ENCODE measurements around the gene TMEM63B.
"Not testable (repeated sequence)": the region's sequence is repeated elsewhere in the genome, so short reads cannot be mapped to it uniquely, and the experiment has no call there.

Gene TMEM63B

GRCh38 chr6:44127186-44128019 lies at the start of gene TMEM63B, which contains the start of gene MRPL14:
TMEM63B (plus strand) TSS chr6:44127554; CDS start chr6:44134585, 7,031 bp downstream.
MRPL14 (minus strand) TSS chr6:44127452; CDS start chr6:44116611, 10,841 bp downstream.
- DNase-seq = peak; percentile 83

DNA sequence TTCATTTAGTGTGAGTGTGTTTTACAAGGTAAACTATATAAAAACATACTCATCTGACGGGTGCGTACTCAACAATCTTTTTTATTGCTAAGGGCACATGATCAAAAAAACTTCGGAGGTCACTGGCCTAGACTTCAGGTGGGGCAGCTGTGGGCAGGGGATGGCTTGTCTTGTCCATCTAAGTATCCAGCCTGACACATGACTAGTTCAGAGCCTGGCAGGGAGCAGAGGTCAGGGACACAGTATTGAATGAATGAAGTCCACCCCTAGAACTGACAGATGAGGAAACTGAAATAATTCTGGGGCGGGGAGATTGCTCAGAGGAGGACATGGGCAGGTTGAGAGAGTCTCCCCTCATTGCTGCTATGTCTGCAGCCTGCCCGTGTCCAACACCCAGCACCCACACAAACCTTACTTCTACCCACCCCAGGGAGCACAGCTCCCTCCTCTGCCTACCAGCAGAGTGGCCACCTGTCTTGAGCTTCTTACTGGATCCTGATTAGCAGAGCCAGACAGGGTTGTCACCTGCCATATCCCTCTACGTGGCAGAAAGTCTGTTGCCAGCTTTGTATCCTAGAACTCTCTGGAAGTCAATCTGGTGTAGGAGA lies 49.0 kb upstream of the TMEM63B start:
- DNase-seq = no peak

- DNase-seq = peak; percentile 91
Observed at GRCh38 chr6:44078827-44079671, 48.3 kb upstream of the TMEM63B start.

- DNase-seq = no peak
Observed at GRCh38 chr6:44079672-44080071, 47.7 kb upstream of the TMEM63B start.

DNA sequence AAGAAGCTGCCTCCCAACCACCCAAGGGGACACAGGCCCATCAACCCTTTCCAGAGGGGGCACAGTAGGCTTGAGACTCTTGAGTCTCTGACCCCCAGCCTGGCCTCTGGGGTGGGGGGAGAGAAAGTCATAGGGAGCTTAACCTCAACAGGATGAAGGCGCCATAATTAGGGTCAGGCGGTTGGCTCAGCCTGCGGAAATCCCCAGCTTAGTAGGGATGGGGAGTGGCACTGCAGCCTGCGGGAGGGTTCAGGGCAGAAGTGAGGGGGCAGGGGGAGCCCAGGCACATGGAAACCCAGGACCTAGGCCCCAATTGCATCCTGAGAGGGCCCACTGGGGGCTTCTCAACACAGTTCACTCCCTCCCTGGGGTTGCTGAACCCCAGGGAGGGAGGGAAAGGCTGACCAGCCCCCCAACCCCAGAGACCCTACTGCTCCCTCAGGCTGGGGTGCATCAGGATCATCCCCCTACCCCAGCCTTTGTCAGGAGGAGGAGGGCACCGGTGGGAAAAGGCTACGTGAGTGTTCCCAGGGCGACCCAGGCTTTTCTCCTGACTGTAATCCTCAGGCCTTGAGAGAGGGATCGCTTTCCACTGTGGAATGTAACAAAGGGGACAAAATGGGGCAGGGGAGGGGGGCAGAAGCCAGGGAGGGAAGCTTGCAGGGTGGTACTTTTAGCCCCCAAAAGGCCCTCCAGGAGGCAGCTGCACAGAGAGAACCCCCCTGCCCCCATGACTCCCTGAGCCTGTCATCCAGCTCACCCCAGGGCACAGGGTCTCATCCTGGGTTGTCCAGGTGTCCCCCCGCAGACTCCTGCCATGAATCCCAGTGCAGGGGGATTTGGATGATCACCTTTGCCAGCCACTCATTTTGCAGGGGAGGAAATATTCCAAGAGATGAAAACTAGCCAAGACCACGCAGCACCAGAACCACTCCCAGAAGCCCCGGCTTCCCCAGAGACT lies 46.5 kb upstream of the TMEM63B start:
- no peak for DNase-seq

- DNase-seq = no peak
Observed at GRCh38 chr6:44081753-44082152, 45.6 kb upstream of the TMEM63B start.

DNA sequence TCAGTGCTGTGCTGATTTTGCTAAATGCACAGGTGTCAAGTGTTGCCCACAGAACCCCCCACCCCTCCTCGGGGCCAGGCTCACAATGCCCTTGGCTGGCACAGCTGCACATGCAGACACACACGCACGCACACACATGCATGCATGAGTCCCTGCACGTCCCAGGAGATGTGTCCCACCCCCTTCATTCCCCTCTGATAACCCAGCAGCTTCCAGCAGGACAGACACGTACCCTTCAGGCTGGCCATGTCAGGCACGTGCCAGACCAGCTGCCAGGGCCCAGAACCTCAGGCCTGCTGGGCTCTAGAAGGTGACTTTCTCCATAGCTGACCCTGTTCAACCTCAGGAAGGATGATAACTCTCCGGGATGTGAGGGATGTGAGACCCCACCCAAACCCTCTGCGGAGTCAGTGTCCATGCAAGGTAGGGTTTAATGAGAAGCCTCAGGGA lies 44.5 kb upstream of the TMEM63B start:
- no peak for DNase-seq

DNA sequence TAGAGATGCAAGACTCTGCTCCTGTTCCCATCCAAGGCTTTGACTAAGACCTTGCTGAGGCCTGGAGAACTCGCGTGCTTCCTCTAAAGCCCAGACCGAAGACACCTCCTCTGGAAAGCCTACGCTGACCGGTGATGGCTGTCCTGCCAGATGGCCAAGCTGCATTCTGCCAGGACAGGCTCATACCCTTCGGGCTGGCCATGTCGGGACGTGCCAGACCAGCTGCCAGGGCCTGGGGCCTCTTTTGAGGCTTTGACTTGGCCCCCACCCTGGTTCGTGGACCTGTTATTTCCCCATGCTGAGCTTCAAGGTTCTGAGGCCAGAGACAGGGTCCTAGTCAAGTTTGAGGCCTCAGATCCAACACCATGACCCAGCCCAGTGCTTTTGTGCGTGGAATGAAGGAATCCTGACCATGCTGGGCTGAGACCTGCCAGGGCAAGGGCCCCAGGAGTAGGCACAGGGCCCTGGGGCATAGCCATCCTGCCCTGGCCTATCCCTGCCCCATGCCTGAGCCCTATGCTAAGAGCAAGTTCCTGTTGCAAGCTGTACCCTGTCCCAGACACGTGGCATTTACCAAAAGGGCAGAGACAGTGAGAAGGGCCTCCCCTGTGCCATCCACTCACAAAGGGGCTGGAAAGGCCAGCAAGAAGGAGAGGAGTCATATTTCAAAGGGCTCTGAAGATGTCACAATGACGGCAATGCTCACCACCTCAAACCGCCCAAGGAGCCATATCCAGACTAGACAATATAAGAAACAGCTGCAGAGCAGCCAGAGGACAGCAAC lies 42.9 kb upstream of the TMEM63B start:
- DNase-seq = no peak

GRCh38 chr6:44085219-44085618 lies 42.1 kb upstream of the TMEM63B start:
- DNase-seq = no peak

DNA sequence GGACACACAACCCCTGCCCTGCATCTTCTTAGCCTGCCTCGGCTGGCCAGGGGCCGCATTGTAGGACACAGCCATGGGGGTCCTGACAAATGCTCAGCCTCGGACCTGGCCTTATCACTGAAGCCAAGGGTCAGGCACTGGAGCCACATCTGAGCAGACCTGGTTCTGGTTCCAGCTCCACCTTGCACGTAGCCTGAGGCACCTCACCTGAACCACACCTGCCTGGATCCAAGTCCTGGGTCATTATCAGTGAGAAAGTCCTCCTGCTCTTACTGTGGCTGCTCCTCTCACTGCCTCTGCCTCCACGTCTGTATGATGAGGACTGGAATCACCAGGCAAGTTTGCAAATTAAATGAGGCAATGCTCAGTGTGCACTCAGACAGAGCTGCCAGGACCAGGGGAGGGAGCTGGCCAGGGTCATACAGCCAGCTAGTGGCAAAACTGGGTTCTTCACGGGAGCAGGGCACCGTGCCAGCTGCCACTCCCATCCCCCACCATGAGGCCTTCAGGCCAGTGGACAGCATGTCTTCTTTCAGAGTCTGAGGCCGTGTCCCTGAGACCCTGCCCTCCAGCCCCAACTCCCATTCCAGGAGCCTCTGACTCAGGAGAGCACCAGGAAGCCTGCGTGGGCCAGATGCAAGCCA lies 40.3 kb upstream of the TMEM63B start:
- no peak for DNase-seq

DNA sequence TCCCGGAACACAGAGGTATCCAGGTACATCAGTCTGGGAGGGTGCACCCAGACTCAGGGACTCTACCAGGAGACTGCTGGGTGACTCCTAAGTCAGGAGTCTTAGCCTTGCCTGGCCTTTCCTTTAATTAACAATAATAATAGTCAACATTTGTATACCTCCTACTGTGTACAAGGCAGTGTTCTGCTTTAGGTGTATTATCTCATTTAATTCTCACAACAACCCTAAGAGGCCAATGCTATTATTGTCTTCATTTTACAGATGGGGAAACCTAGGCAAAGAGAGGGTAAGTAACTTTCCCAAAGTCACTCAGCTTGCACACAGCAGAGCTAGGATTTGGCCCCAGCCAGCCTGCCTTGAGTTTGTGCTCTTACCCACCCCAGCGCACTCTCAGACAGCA lies 39.7 kb upstream of the TMEM63B start:
- DNase-seq = no peak

- DNase-seq = no peak
Observed at GRCh38 chr6:44088827-44089590, 38.3 kb upstream of the TMEM63B start.

GRCh38 chr6:44090465-44090864 lies 36.9 kb upstream of the TMEM63B start:
- no peak for DNase-seq

DNA sequence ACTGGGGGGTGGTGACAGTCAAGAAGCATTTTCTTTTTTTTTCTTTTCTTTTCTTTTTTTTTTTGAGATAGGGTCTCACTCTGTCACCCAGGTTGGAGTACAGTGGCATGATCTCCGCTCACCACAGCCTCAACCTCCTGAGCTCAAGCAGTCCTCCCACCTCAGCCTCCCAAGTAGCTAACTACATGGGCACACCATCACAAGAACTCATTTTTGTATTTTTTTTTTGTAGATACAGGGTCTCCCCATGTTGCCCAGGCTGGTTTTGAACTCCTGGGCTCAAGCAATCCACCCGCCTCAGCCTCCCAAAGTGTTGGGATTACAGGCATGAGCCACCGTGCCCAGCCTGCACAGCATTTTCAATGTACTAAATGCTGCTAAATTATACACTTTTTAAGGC lies 36.0 kb upstream of the TMEM63B start:
- not testable (repeated sequence) for DNase-seq

- no peak for DNase-seq
Observed at GRCh38 chr6:44091981-44092884, 35.1 kb upstream of the TMEM63B start.

GRCh38 chr6:44093066-44093465 lies 34.3 kb upstream of the TMEM63B start:
- no peak for DNase-seq

DNA sequence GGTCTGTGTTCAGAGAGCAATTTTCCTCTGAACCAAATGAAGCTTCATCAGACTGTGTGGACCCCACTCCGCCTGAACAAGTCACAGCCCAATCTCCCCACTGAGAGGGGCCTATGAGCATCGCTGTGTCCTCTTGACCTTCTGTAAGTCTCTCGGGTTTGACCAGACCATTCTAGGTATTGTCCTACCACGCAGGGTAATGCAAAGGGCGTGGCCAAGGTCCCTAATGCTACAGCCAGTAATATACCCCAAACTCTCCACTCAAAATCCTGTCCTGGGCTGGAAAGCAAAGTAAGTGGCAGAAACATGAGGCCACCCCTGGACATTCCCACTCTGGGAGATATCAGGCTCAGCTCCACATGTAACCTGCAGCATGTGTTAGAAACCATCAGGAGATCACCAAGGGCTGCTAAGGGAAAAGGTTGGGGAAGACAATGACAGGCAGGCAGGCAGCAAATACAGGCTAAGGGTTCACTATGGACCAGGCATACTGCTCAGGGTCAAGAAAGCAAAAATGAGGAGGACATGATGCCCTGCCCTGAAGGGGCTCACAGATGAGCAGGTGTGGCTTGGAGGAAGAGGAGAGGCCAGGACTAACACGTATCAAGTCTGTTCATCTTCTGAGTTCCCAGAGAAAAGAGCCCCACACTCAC lies 33.5 kb upstream of the TMEM63B start:
- DNase-seq = no peak

Data from retina (tissue), 1 donor.